Breast epithelium (tissue), 3 donors: Measurements from ENCODE around the gene CSTF1.

Source experiments
- POLR2A ChIP-seq: fragments of 450-650 bp; IDR thresholded peaks from one replicate; pipeline ENCODE4 v1.6.1; 2016; ENCODE audit warnings: antibody characterized with exemption, mild to moderate bottlenecking, moderate library complexity
- POLR2AphosphoS5 ChIP-seq, 3 donors: sonication (generic); formaldehyde crosslinking; IDR thresholded peaks; one replicate each; pipeline ENCODE4 v1.6.1; 2017; ENCODE audit warnings: antibody characterized with exemption in 3 of 3

GRCh38 chr20:56378386-56378785 is 14.1 kb upstream of the CSTF1 start:
- no peak for TF ChIP-seq POLR2AphosphoS5 (IDR thresholded peaks at IDR 0.05)
- TF ChIP-seq POLR2A: no peak
